ENCODE data around the gene NFE2L3. TPM values are rescaled to one million over a fixed set of nuclear protein-coding genes. Genes with fewer than 3 reads are reported as not detected.

The NFE2L3 gene
- total and polyA plus RNA-seq, 4 donors, result 0.32 to 1.9 (median 1.3) TPM

GRCh38 chr7:26185131-26185843 is 33.3 kb downstream of the NFE2L3 start:
- peaks cover 2 to 25% (median 18%) of the 10 kb centered on the region in 4 donors for H3K36me3 ChIP-seq (ENCODE audit: control insufficient read depth in 4 of 4, insufficient read depth in 3 of 4, low read depth in 1 of 4, low read length in 3 of 4)
- peaks cover 0 to 17% (median 6%) of the 10 kb centered on the region in 4 donors for H3K4me1 ChIP-seq (ENCODE audit: control insufficient read depth in 4 of 4, insufficient read depth in 4 of 4, low read length in 3 of 4)
- H3K9me3 ChIP-seq (ENCODE audit: control insufficient read depth in 4 of 4, low read length in 3 of 4), result no peaks in the 10 kb centered on the region
- TF ChIP-seq HNF4A (conservative IDR thresholded peaks at IDR 0.05) (no peak), EGR1 (IDR thresholded peaks at IDR 0.05; ENCODE audit: low read depth in 2 of 2) (no peak), RAD21 (IDR thresholded peaks at IDR 0.05) (no peak), SP1 (IDR thresholded peaks at IDR 0.05) (no peak), YY1 (IDR thresholded peaks at IDR 0.05) (no peak), NR2F2 (IDR thresholded peaks at IDR 0.05) (no peak), TAF1 (conservative IDR thresholded peaks at IDR 0.05) (no peak), GABPA (IDR thresholded peaks at IDR 0.05 in 1 of 2, conservative IDR thresholded peaks at IDR 0.05 in 1 of 2) (no peak), FOXA1 (IDR thresholded peaks at IDR 0.05) (no peak), JUND (IDR thresholded peaks at IDR 0.05) (no peak), CTCF (IDR thresholded peaks at IDR 0.05; ENCODE audit: low read depth, low read length, missing input control) (no peak), HNF4G (IDR thresholded peaks at IDR 0.05) (no peak), RXRA (IDR thresholded peaks at IDR 0.05) (no peak), MAX (IDR thresholded peaks at IDR 0.05) (no peak), ATF3 (IDR thresholded peaks at IDR 0.05) (no peak)
- TF ChIP-seq, protein P1, sequence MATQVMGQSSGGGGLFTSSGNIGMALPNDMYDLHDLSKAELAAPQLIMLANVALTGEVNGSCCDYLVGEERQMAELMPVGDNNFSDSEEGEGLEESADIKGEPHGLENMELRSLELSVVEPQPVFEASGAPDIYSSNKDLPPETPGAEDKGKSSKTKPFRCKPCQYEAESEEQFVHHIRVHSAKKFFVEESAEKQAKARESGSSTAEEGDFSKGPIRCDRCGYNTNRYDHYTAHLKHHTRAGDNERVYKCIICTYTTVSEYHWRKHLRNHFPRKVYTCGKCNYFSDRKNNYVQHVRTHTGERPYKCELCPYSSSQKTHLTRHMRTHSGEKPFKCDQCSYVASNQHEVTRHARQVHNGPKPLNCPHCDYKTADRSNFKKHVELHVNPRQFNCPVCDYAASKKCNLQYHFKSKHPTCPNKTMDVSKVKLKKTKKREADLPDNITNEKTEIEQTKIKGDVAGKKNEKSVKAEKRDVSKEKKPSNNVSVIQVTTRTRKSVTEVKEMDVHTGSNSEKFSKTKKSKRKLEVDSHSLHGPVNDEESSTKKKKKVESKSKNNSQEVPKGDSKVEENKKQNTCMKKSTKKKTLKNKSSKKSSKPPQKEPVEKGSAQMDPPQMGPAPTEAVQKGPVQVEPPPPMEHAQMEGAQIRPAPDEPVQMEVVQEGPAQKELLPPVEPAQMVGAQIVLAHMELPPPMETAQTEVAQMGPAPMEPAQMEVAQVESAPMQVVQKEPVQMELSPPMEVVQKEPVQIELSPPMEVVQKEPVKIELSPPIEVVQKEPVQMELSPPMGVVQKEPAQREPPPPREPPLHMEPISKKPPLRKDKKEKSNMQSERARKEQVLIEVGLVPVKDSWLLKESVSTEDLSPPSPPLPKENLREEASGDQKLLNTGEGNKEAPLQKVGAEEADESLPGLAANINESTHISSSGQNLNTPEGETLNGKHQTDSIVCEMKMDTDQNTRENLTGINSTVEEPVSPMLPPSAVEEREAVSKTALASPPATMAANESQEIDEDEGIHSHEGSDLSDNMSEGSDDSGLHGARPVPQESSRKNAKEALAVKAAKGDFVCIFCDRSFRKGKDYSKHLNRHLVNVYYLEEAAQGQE (IDR thresholded peaks at IDR 0.05), result no peak
- TF ChIP-seq, protein P2, sequence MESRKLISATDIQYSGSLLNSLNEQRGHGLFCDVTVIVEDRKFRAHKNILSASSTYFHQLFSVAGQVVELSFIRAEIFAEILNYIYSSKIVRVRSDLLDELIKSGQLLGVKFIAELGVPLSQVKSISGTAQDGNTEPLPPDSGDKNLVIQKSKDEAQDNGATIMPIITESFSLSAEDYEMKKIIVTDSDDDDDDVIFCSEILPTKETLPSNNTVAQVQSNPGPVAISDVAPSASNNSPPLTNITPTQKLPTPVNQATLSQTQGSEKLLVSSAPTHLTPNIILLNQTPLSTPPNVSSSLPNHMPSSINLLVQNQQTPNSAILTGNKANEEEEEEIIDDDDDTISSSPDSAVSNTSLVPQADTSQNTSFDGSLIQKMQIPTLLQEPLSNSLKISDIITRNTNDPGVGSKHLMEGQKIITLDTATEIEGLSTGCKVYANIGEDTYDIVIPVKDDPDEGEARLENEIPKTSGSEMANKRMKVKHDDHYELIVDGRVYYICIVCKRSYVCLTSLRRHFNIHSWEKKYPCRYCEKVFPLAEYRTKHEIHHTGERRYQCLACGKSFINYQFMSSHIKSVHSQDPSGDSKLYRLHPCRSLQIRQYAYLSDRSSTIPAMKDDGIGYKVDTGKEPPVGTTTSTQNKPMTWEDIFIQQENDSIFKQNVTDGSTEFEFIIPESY (IDR thresholded peaks at IDR 0.05), result no peak
- no peak for DNase-seq (ENCODE audit: low spot score)
- H3K27ac ChIP-seq (ENCODE audit: low read depth in 1 of 2, low read length in 2 of 2), result no peak overlapping the region
- H3K9ac ChIP-seq (ENCODE audit: low read depth in 1 of 2, low read length in 2 of 2), result no peak overlapping the region
- H3K4me3 ChIP-seq (ENCODE audit: low read depth in 1 of 3, low read length in 3 of 3), result no peak overlapping the region
- 89% methylated on average over 10 of the region's 10 CpGs for WGBS
- no peaks in the 10 kb centered on the region for H3K27me3 ChIP-seq (ENCODE audit: control insufficient read depth in 4 of 4, insufficient read depth in 4 of 4, low read length in 3 of 4)
